HepG2 (cell line): ENCODE data around the gene TUBB4B. TPM values are rescaled to one million over a fixed set of nuclear protein-coding genes. Genes with fewer than 3 reads are reported as not detected.

ENCODE experiments used
- CBFB ChIP-seq: sonication (generic); formaldehyde crosslinking; IDR thresholded peaks from 2 replicates; pipeline ENCODE4 v1.4.0; 2020; ENCODE audit warnings: missing genetic modification reagents
- CENPT ChIP-seq: sonication (generic); formaldehyde crosslinking; IDR thresholded peaks from 2 replicates; pipeline ENCODE4 v1.8.0; 2022; ENCODE audit warnings: low read depth, mild to moderate bottlenecking, moderate library complexity, missing genetic modification reagents
- CREM ChIP-seq, 2 experiments: sonication (generic) in 1 of 2; formaldehyde crosslinking in 1 of 2; IDR thresholded peaks; 2 replicates each; pipeline versions ENCODE4 v1.4.0 to v1.6.1; 2016 to 2020; ENCODE audit warnings: antibody characterized with exemption in 1 of 2, mild to moderate bottlenecking in 1 of 2, missing genetic modification reagents in 1 of 2
- DBP ChIP-seq: sonication (generic); formaldehyde crosslinking; IDR thresholded peaks from 2 replicates; pipeline ENCODE4 v1.4.0; 2020; ENCODE audit warnings: missing genetic modification reagents; ENCODE audit errors: not compliant biosample characterization
- EP300 ChIP-seq, 3 experiments: sonication (generic) in 1 of 3; formaldehyde crosslinking in 1 of 3; IDR thresholded peaks; 2 replicates each; pipeline versions ENCODE4 v1.5.1 to v1.6.1; 2011 to 2020; ENCODE audit warnings: low read depth in 2 of 3, low read length in 2 of 3, borderline replicate concordance in 1 of 3, improper control_type of control experiment in 1 of 3, mild to moderate bottlenecking in 1 of 3, missing genetic modification reagents in 1 of 3, moderate library complexity in 1 of 3
- FLYWCH1 ChIP-seq: sonication (generic); formaldehyde crosslinking; IDR thresholded peaks from 2 replicates; pipeline ENCODE4 v1.8.1; 2023; ENCODE audit warnings: mild to moderate bottlenecking, missing genetic modification reagents
- HOMEZ ChIP-seq: IDR thresholded peaks from 2 replicates; pipeline ENCODE4 v1.6.1; 2016; ENCODE audit warnings: low read depth
- KAT7 ChIP-seq: IDR thresholded peaks from 2 replicates; pipeline ENCODE4 v1.6.1; 2018; ENCODE audit warnings: borderline replicate concordance, missing compliant biosample characterization
- MLX ChIP-seq: IDR thresholded peaks from 2 replicates; pipeline ENCODE4 v1.6.1; 2016
- PAX8 ChIP-seq: sonication (generic); formaldehyde crosslinking; IDR thresholded peaks from 2 replicates; pipeline ENCODE4 v1.8.0; 2022; ENCODE audit warnings: mild to moderate bottlenecking, missing genetic modification reagents, borderline replicate concordance
- SAP130 ChIP-seq: IDR thresholded peaks from 2 replicates; pipeline ENCODE4 v1.6.1; 2016; ENCODE audit warnings: low read depth
- ZBED4 ChIP-seq: sonication (generic); formaldehyde crosslinking; IDR thresholded peaks from 2 replicates; pipeline ENCODE4 v1.4.0; 2020; ENCODE audit warnings: missing genetic modification reagents, borderline replicate concordance
- ZFP41 ChIP-seq: sonication (generic); formaldehyde crosslinking; IDR thresholded peaks from 2 replicates; pipeline ENCODE4 v1.4.0; 2020; ENCODE audit warnings: mild to moderate bottlenecking, missing genetic modification reagents, borderline replicate concordance
- ZIK1 ChIP-seq: sonication (generic); formaldehyde crosslinking; IDR thresholded peaks from 2 replicates; pipeline ENCODE4 v1.5.0; 2020; ENCODE audit warnings: mild to moderate bottlenecking, low read depth, missing genetic modification reagents, borderline replicate concordance
- ZNF34 ChIP-seq: sonication (generic); formaldehyde crosslinking; IDR thresholded peaks from 2 replicates; pipeline ENCODE4 v1.4.0; 2020; ENCODE audit warnings: mild to moderate bottlenecking, missing genetic modification reagents, borderline replicate concordance
- ZNF432 ChIP-seq: sonication (generic); formaldehyde crosslinking; IDR thresholded peaks from 2 replicates; pipeline ENCODE4 v1.5.0; 2020; ENCODE audit warnings: missing genetic modification reagents, mild to moderate bottlenecking, borderline replicate concordance
- ZNF451 ChIP-seq: sonication (generic); formaldehyde crosslinking; IDR thresholded peaks from 2 replicates; pipeline ENCODE4 v1.5.0; 2020; ENCODE audit warnings: mild to moderate bottlenecking, missing genetic modification reagents
- ZNF564 ChIP-seq: sonication (generic); formaldehyde crosslinking; IDR thresholded peaks from 2 replicates; pipeline ENCODE4 v1.8.1; 2023; ENCODE audit warnings: mild to moderate bottlenecking, missing genetic modification reagents
- ZNF709 ChIP-seq: sonication (generic); formaldehyde crosslinking; IDR thresholded peaks from 2 replicates; pipeline ENCODE4 v1.5.0; 2020; ENCODE audit warnings: mild to moderate bottlenecking, missing genetic modification reagents
- ZNF83 ChIP-seq: sonication (generic); formaldehyde crosslinking; IDR thresholded peaks from 2 replicates; pipeline ENCODE4 v1.4.0; 2020; ENCODE audit warnings: missing genetic modification reagents, mild to moderate bottlenecking, borderline replicate concordance
- polyA plus RNA-seq, 8 experiments: library from polyadenylated mRNA; depleted of rRNA in 3 of 8; stranded (reverse) in 7 of 8; unstranded in 1 of 8; fragments of >200 nt; fragmentation: Illumina TruSeq in 4 of 8; extraction: Trizol in 4 of 8; gene quantifications; 2 replicates each; pipeline versions ENCODE4 v1.2.1 to v1.2.3, GENCODE V29; 2011 to 2016; ENCODE audit warnings: low read depth in 4 of 8, missing spikeins in 1 of 8, mixed read lengths in 1 of 8; ENCODE audit not compliant: insufficient read depth in 1 of 8
- total RNA-seq, 5 experiments: library from RNA; depleted of rRNA; stranded (reverse); fragments of >200 nt; fragmentation: Illumina TruSeq; extraction: Trizol; gene quantifications; 2 replicates each; pipeline ENCODE4 v1.2.3, GENCODE V29; 2016; ENCODE audit warnings: low read depth in 1 of 5

Gene TUBB4B
- total and polyA plus RNA-seq, 2 of the 13 experiments (the other 11 are each of a cell fraction or from before 2014, with no cell fraction given): 182 to 412 TPM

GRCh38 chr9:137200311-137201204 lies 40.5 kb upstream of the TUBB4B start, which contains the start of gene TPRN (continued):
- TF ChIP-seq ZBED4 (0 out of 2 replicates have a peak, but pooled peaks have one; percentile 20), EP300 (IDR thresholded peaks at IDR 0.05; ENCODE audit: low read depth in 2 of 2, low read length in 2 of 2) (0 out of 4 replicates have a peak, but pooled peaks of 1 of the 2 experiments have one; percentile 15), EP300 (CRISPR knock-in tag; IDR thresholded peaks at IDR 0.05; ENCODE audit: borderline replicate concordance) (peak; percentile 59; the same call in 1 of the 2 replicates), CBFB (CRISPR knock-in tag) (no peak), ZNF451 (peak; percentile 81), CENPT (CRISPR knock-in tag) (peak; percentile 48; the same call in 1 of the 2 replicates), PAX8 (CRISPR knock-in tag) (peak; percentile 69; the same call in 1 of the 2 replicates), SAP130 (CRISPR knock-in tag) (peak; percentile 99), ZIK1 (no peak), DBP (CRISPR knock-in tag) (no peak), ZNF432 (CRISPR knock-in tag) (no peak), FLYWCH1 (CRISPR knock-in tag) (no peak), ZNF34 (CRISPR knock-in tag) (0 out of 2 replicates have a peak, but pooled peaks have one; percentile 28), ZFP41 (CRISPR knock-in tag) (peak; percentile 78; the same call in 1 of the 2 replicates), KAT7 (CRISPR knock-in tag) (peak; percentile 39; the same call in 1 of the 2 replicates), ZNF709 (CRISPR knock-in tag) (peak; percentile 46; the same call in 1 of the 2 replicates), CREM (IDR thresholded peaks at IDR 0.05) (no peak), CREM (CRISPR knock-in tag; IDR thresholded peaks at IDR 0.05) (no peak), MLX (CRISPR knock-in tag) (peak; percentile 66; the same call in 1 of the 2 replicates), HOMEZ (CRISPR knock-in tag) (peak; percentile 27; the same call in 1 of the 2 replicates), ZNF83 (CRISPR knock-in tag) (no peak), ZNF564 (CRISPR knock-in tag) (0 out of 2 replicates have a peak, but pooled peaks have one; percentile 84)
